Adrenal gland (tissue), 12 donors: ENCODE data around the gene REXO5. TPM values are rescaled to one million over a fixed set of nuclear protein-coding genes. Genes with fewer than 3 reads are reported as not detected.

Experiments used
- DNase-seq, 7 donors: peaks; one replicate each; pipeline ENCODE4 v3.0.0-alpha.2; 2019 to 2020
- H3K27ac ChIP-seq, 5 donors: fragments of 200-600 bp; sonication (generic) in 4 of 5; 1 replicate in 3 of 5; 2 replicates in 2 of 5; pipeline versions ENCODE4 v1.5.1 to v1.8.0; 2016 to 2020; ENCODE audit warnings: mild to moderate bottlenecking in 1 of 5
- H3K27me3 ChIP-seq: fragments of 200-600 bp; 2 replicates; pipeline ENCODE4 v1.8.0; 2021
- H3K36me3 ChIP-seq, 2 donors: fragments of 200-600 bp; replicated peaks in 1 of 2; 1 replicate in 1 of 2; 2 replicates in 1 of 2; pipeline versions ENCODE4 v1.5.1 to v1.8.0; 2018 to 2022
- H3K4me1 ChIP-seq, 2 donors: fragments of 200-600 bp; replicated peaks in 1 of 2; 1 replicate in 1 of 2; 2 replicates in 1 of 2; pipeline versions ENCODE4 v1.5.1 to v1.8.0; 2018 to 2021
- H3K4me3 ChIP-seq, 4 donors: fragments of 200-600 bp; sonication (generic) in 3 of 4; one replicate each; pipeline ENCODE4 v1.5.1; 2016 to 2018
- H3K9me3 ChIP-seq, 3 donors: fragments of 200-600 bp; sonication (generic) in 1 of 3; replicated peaks in 1 of 3; 1 replicate in 2 of 3; 2 replicates in 1 of 3; pipeline versions ENCODE4 v1.5.1 to v1.8.0; 2016 to 2021
- CTCF ChIP-seq, 6 experiments: fragments of 450-650 bp in 4 of 6; fragments of 200-600 bp in 2 of 6; sonication (generic) in 1 of 6; IDR thresholded peaks; 1 replicate in 5 of 6; 2 replicates in 1 of 6; pipeline versions ENCODE4 v1.5.1 to v1.8.0; 2016 to 2021; ENCODE audit warnings: antibody characterized with exemption in 6 of 6, mild to moderate bottlenecking in 2 of 6, moderate library complexity in 1 of 6
- POLR2A ChIP-seq, 2 donors: fragments of 450-650 bp; IDR thresholded peaks; one replicate each; pipeline ENCODE4 v1.6.1; 2017; ENCODE audit warnings: antibody characterized with exemption in 2 of 2, mild to moderate bottlenecking in 2 of 2, moderate library complexity in 1 of 2
- WGBS, 4 donors: extraction: QIAGEN DNeasy Blood & Tissue Kit in 2 of 4; methylation state at CpG; one replicate each; pipeline versions ENCODE4 v1.1.5 to v1.1.7; 2013 to 2017; 5-methylcytosine and 5-hydroxymethylcytosine counted together
- intact Hi-C, 2 donors: fragments of 100-400 bp; cut with DNase I; formaldehyde crosslinking; loops; one replicate each; pipeline versions ENCODE4 v1.14.1 to v1.15.0; 2022 to 2023
- polyA plus RNA-seq, 3 donors: library from polyadenylated mRNA; stranded (reverse); fragments of 200-250 nt in 2 of 3; fragments of 350-450 nt in 1 of 3; fragmentation: Illumina TruSeq in 1 of 3; extraction: RNeasy Lipid Tissue Mini Kit (QIAGEN cat#74804) in 1 of 3; gene quantifications; one replicate each; pipeline ENCODE4 v1.2.3, GENCODE V29; 2013 to 2014
- total RNA-seq, 9 donors: library from RNA; depleted of rRNA in 4 of 9; stranded (reverse); fragments of >200 nt in 4 of 9; fragments of 120-200 nt in 1 of 9; fragmentation: NEBNext Ultra II Directional in 1 of 9; extraction: Animal tissue kit (Norgen Biotek cat#: 25700) in 1 of 9; gene quantifications; one replicate each; pipeline versions ENCODE4 v1.1.0 to v1.2.4, GENCODE V29; 2013 to 2023
- donor health status: healthy with polysubstance abuse.
- donor health status: Bipolar disorder and iron deficiency.
- donor health status: DM: yes; HTN: yes; CAD: no.
- donor health status: DM: no; HTN: no; CAD: no.
- donor health status: DM: no; HTN: no; CAD: no.
- donor health status: DM: yes; HTN: yes; CAD: no.

Gene REXO5
- total and polyA plus RNA-seq, 12 donors, result 0.78 to 10.1 (median 3.5) TPM

- no peak for DNase-seq
- Histone ChIP-seq H3K9me3 (no peaks in the 10 kb centered on the region), H3K27me3 (no peaks in the 10 kb centered on the region), H3K4me3 (no peak overlapping the region), H3K36me3 (peaks cover 0 to 21% of the 10 kb centered on the region in 2 donors), H3K4me1 (no peaks in the 10 kb centered on the region), H3K27ac (no peak overlapping the region)
- WGBS, 4 donors, result 97 to 100% (median 99%) methylated on average over 4 of the region's 4 CpGs
- TF ChIP-seq CTCF (IDR thresholded peaks at IDR 0.05) (no peak), POLR2A (IDR thresholded peaks at IDR 0.05) (no peak)
- intact Hi-C loops, result no loop called here
Observed at GRCh38 chr16:20818929-20819585, 12.7 kb downstream of the REXO5 start.

- Histone ChIP-seq H3K27ac (no peak overlapping the region), H3K36me3 (peaks cover 0 to 14% of the 10 kb centered on the region in 2 donors), H3K9me3 (no peaks in the 10 kb centered on the region), H3K4me3 (no peak overlapping the region), H3K4me1 (no peaks in the 10 kb centered on the region), H3K27me3 (no peaks in the 10 kb centered on the region)
- 87 to 91% (median 89%) methylated on average over 4 of the region's 4 CpGs for WGBS, 4 donors
- intact Hi-C loops, result no loop called here
- TF ChIP-seq CTCF (IDR thresholded peaks at IDR 0.05) (no peak), POLR2A (IDR thresholded peaks at IDR 0.05) (no peak)
- no peak for DNase-seq
Observed at GRCh38 chr16:20821682-20822081, 15.4 kb downstream of the REXO5 start.

GRCh38 chr16:20822521-20823325, 16.4 kb downstream of the REXO5 start:
- H3K27me3 ChIP-seq, result no peaks in the 10 kb centered on the region
- 84 to 88% (median 86%) methylated on average over 3 of the region's 3 CpGs for WGBS, 4 donors
- no peak overlapping the region for H3K27ac ChIP-seq
- peaks cover 0 to 14% of the 10 kb centered on the region in 2 donors for H3K36me3 ChIP-seq
- TF ChIP-seq POLR2A (IDR thresholded peaks at IDR 0.05), result no peak
- no peak for TF ChIP-seq CTCF (IDR thresholded peaks at IDR 0.05)
- intact Hi-C loops, result no loop called here
- no peaks in the 10 kb centered on the region for H3K4me1 ChIP-seq
- H3K4me3 ChIP-seq, result no peak overlapping the region
- DNase-seq, result no peak
- no peaks in the 10 kb centered on the region for H3K9me3 ChIP-seq

- WGBS, 4 donors, result 53 to 65% (median 55%) methylated on average over 3 of the region's 3 CpGs
- peak in 2 of 7 donors; percentile 14 to 20 for DNase-seq
- H3K27ac ChIP-seq, result peak overlapping the region in 3 of 5 donors; percentile 12 to 18 (median 14)
- H3K4me1 ChIP-seq, result no peaks in the 10 kb centered on the region
- H3K4me3 ChIP-seq, result no peak overlapping the region
- H3K27me3 ChIP-seq, result no peaks in the 10 kb centered on the region
- no peaks in the 10 kb centered on the region for H3K9me3 ChIP-seq
- intact Hi-C loops, result no loop called here
- H3K36me3 ChIP-seq, result peaks cover 0 to 14% of the 10 kb centered on the region in 2 donors
- TF ChIP-seq POLR2A (IDR thresholded peaks at IDR 0.05), result no peak
- no peak for TF ChIP-seq CTCF (IDR thresholded peaks at IDR 0.05)
Observed at GRCh38 chr16:20826039-20826566, 19.8 kb downstream of the REXO5 start.
